Fibroblast of peridontal ligament (primary cell): ENCODE results near the gene TNFSF12.
"Not testable (repeated sequence)": the region's sequence is repeated elsewhere in the genome, so short reads cannot be mapped to it uniquely, and the experiment has no call there.

Experiments used
- DNase-seq: peaks from one replicate; pipeline ENCODE4 v3.0.0-alpha.2; 2010; ENCODE audit errors: extremely low read depth

TNFSF12 gene

GRCh38 chr17:7587420-7588151, 38.7 kb downstream of the TNFSF12 start:
- peak; percentile 97 for DNase-seq

- no peak for DNase-seq
Measured at GRCh38 chr17:7588553-7589203, 39.8 kb downstream of the TNFSF12 start.

GRCh38 chr17:7589204-7589868, 40.5 kb downstream of the TNFSF12 start:
- DNase-seq, result peak; percentile 88

GRCh38 chr17:7589891-7590691, 41.2 kb downstream of the TNFSF12 start, which contains the start of gene SOX15:
SOX15 (minus strand) TSS chr17:7590094; CDS start chr17:7589676, 418 bp downstream.
- no peak for DNase-seq

GRCh38 chr17:7590743-7591142, 41.9 kb downstream of the TNFSF12 start:
- peak; percentile 40 for DNase-seq

GRCh38 chr17:7591596-7591995, 42.7 kb downstream of the TNFSF12 start:
- DNase-seq, result no peak

- no peak for DNase-seq
Measured at GRCh38 chr17:7592422-7593021, 43.7 kb downstream of the TNFSF12 start.

GRCh38 chr17:7593296-7593695, 44.4 kb downstream of the TNFSF12 start:
- DNase-seq, result no peak

GRCh38 chr17:7597561-7597960, 48.7 kb downstream of the TNFSF12 start:
- DNase-seq, result not testable (repeated sequence)

- no peak for DNase-seq
Measured at GRCh38 chr17:7606280-7606679, 57.4 kb downstream of the TNFSF12 start.
